HCEC 1CT (cell line): ENCODE results near the gene FOXA1.

Experiments used
- DNase-seq: peaks from one replicate; pipeline ENCODE4 v3.0.0-alpha.2; 2017

Gene FOXA1

DNA sequence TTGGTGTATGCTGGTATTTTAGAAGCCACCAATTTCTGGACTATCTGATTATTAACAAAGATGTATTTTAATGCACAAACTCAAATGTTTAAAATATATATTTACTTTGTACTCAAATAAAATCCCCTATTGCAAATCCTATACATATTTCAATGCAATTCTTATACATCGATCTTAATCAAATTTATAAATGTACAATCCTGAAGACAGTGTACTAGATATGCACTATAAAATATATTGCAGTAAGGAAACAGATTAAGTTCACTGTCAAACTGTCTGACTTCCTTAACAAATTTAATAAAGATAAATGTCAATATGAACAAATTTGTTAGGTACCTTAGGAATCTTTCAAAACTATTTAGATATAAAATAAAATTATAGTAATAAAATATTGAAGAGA lies 43.9 kb downstream of the FOXA1 start:
- DNase-seq: no peak

DNA sequence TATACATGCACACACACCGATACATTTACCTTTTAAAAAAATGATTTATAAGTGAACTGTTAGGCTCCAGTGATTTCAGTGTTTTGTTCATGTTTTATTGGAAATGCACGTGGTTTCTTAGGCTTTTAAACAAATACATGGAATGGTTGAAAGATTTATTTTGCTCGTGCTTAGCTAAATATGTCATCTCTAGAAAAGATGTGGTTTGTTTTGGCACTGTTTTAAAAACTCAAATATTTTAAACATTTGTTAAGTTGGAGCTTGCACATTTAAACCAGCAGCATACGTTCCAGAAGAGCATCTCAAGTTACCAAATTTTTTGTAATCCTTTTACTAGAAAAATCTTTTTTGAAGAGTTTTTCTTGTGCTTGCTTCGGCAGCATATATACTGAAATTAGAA lies 44.5 kb downstream of the FOXA1 start:
- DNase-seq: peak; percentile 61

DNA sequence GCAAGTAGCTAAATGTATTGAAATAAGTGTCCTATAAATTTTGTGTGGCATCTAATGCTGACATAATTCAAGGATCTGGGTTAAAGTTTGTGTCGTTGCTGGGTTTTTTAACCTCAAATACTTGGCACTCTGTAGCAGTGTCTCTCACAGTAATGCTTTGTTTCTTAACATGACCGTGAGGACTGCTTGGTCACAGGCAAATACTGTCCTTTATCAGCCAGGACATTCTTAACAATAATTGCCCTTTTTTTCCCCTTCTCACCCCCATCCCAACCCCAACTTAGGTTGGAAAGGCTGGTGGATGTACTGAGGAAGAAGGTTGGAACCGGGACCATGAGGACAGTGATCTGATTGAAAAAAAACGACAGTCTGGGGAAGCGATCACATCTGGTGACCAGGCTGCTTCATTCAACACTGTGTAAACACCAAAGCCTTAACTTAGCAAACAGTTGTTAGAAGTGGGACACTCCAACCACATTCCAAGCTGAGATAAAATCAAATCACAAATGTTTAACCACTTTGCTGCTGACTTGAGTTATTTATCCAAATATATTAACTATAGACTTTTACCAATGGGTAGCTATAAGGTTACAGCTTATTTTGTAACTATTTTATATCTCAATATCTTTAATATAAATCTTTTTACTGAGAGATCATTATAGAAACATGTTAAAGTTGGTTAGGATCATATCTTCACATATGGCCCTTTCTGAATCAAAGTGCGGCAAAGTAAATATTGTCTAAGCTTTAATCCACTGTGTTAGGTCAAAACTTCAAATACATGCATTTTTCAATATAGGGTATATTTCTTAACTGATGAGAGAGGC lies 48.2 kb downstream of the FOXA1 start:
- peak; percentile 6 for DNase-seq

DNA sequence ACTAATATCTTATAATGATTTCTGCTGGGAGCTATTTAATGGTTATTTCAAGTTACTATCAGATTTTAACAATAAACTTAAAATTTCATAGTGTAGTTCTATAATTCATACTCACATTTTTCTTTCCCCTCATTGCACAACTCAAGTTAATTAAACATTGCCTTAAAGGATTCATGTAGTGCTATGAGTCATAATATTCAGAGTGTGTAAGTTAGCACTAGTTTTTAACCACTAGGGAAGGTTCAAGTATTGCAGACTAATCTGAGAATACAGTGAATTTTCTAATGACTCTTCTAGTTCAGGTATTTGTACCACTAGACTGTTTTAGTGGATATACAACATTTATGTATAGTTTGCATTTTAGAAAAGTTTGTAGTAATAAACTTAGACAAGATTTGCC lies 49.9 kb downstream of the FOXA1 start:
- DNase-seq: peak; percentile 14

DNA sequence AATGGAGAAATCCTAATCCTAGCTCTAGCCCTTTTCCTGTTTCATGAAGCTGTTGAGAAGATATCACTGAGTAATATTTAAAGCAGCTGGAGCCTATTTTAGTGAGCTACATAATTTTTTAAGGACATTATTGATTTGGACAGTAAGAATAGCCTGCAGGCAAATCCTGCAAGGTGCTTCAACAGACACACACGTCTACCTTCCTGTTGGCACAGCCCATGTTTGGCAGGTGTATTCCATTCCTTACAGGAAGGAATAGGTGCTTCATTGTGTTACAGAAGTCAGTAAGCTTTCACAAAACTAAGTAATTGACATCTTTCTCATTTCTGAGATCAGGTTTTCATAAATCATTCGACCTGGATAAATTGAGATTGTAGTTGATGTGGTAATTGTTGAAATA lies 50.6 kb downstream of the FOXA1 start:
- no peak for DNase-seq

DNA sequence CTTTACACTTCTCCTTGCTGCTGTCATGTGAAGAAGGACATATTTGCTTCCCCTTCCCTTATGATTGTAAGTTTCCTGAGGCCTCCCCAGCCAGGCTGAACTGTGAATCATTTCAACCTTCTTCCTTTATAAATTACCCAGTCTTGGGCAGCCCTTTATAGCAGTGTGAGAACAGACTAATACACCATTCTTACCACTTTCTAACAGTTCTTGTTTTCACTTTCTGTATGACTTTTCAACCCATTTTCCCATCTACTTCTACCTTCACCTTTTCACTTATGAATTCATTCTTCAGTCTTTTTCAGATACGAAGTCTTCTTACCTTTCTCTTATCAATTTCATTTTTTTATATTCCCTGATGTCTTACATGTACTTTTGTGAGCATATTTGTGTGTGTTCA lies 55.1 kb downstream of the FOXA1 start:
- DNase-seq: no peak
